HG03460 (cell line): ENCODE measurements around the gene CIAO3.

ENCODE experiments used
- ATAC-seq: cut with Tn5 transposase; IDR thresholded peaks from one replicate; pipeline ENCODE4 v1.9.1; 2021; ENCODE audit not compliant: unreplicated experiment

CIAO3 gene

DNA sequence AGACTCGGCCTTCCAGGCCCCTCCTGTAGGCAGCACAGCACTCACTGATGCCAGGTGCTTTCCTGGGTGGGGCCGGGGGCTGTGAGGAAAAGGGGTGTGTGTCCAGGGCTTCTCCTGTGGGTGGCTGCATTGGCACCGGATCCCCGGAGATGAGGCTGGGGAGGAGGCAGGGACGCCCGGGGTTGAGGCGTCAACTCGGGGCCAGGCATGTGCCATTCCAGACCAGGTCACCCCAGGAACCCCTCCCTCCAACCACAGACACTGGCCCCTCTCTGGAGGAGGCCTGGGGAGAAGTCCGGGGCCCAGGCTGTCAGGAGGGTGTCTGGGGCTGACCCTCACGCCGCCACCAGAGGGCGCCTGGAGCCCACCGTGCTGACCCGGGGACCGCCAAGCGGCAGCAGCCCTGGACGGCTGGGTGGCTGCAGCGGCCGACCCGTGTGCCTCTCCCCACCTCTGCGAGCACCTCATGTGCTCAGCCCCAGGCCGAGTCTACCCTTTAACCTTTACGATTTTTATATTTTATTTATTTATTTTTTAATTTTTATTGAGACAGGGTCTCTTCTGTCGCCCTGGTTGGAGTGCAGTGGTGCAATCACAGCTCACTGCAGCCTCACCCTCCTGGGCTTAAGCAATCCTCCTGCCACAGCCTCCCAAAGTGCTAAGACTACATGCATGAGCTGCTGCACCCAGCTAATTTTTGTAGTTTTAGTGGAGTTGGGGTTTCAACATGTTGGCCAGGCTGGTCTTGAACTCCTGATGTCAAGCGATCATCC is 29.1 kb downstream of the CIAO3 start:
- ATAC-seq, result no peak

DNA sequence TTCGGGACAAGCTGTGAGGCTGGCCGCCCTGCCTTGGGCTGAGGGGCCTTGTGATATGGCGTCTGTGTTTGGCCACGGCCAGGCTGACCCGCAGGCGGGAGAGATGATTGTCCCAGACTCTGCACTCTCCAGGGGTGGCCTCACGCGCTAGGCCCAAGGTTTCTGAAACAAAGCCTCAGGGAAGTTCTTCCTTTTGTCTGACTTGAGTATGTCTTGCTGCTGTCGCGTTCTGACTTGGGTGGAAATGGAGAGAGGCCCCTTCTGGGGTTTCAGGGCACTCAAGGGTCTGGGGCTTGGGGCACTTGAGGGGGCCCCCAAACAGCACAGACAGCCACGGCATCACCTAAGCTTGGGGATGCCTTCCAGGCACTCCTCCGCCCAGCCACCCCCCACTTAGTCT is 29.7 kb downstream of the CIAO3 start:
- ATAC-seq, result no peak

DNA sequence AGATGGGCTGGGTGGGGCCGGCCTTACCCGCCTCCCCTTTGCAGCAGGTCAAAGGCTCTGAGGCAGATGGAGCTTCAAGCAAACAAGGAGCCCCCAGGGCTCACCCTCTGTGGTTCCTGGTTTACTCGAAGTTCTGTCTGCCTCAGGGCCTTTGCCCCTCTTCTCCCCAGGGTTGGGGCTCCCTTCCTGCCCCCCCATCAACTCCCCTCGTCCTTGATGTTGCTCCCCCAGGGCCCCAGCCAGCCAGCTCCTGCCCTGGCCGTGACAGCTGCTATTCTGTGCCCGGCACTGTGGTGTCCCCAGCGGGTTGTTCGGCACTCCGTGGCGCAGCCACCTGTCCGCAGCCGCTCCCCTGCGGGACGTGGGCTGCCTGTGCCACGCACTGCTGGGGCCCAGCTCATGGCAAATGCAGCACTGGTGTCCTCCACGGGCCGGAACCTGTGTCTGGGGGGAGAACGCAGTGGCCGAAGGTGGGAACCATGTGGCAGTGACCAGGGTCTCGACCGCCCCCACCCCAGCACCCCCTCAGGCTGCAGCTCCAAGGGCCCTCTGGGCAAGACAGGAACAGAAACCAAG is 30.2 kb downstream of the CIAO3 start:
- ATAC-seq, result no peak

DNA sequence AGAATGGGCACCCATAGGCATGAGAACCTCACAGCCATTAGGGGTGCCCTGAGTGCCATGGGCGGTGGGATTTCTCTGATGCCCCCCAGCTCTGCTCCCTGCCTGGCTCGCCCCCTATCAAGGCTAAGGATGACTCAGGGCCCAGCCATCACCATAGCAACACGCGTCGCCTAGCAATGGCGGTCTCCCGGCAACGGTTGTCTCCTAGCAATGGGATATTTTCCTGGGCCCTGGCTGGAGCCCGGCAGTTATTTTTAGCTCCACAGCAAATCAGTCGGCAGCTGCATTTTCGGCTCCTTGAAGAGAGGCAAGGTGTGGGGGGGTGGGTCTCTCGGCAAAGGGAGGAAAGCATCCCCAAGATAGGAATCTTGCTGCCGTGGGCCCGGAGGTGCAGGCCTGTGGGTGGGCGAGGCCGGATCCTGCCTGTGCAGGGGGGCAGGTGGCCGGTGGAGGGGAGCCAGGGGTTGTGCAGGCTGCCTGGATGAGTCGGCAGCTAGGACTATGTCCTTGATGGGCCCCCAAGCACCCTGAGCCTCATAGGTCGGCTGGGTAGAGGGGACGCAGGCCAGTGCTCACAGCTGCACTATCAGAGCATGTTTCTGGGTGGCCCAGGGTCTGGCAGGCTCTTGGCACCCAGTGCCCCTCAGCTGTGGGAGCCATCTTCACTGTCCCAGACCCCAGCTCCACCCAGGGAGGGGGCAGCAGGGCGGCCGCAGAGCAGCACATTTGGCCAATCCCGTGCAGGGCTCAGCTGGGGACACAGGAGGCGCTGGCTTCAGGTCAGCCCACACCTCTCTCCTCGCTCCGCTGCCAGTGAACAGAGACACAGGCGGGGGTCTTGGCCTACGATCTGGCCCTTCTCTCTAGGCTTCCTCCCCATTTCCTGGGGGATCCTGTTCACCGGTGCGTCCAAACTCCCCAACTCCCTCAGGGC is 31.0 kb downstream of the CIAO3 start:
- no peak for ATAC-seq

DNA sequence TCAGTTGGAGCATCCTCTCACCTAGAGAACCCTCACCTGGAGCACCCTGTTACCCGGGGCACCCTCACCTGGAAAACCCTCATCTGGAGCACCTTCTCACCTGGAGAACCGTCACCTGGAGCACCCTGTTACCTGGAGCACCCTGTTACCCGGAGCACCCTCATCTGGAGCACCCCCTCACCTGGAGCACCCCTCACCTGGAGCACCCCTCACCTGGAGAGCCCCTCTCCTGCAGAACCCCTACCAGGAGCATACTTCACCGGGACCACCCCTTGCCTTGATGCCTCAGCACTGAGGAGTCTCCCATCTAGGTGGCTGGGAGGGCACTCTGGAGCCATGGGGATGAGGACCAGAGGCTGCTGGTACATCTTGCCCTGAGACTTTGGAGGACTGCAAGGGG is 31.8 kb downstream of the CIAO3 start:
- no peak for ATAC-seq

DNA sequence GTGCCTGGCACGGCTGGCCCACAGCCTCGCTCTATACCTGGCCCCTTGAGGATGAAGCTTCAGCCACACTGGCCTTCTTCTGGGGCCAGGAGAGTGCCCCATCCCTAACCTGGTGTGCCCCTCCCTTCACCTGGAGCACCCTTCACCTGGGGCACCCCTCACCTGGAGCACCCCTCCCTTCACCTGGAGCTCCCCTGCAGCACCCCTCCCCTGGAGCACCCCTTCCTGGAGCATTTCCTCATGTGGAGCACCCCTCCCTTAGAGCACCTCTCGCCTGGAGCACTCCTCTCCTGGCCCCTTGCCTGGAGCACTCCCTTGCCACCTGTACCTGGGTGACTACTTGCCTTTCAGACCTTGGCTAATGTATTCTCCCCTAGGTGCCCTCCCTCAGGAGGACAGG is 32.8 kb downstream of the CIAO3 start:
- no peak for ATAC-seq

DNA sequence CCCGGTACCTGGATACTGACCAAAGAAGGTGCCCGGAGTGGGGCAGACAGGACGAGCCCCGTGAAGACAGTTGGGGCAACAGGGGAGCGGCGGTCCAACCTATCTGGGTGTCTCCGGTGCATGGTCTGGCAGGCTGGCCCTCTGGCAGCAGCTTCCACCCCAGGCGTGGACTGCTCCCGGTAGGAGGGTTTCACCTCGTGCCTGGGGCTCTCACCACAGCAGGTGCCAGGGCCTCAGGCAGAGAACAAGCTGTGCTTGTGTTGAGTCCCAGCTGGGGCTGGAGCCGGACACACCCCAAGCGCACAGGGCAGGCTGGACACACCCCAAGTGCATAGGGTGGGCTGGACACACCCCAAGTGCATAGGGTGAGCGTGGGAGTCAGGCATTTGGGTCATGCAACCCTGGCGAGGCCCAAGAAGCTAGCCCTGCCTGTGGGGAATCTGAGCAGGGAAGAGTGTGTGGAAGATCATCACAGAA is 33.7 kb downstream of the CIAO3 start:
- ATAC-seq, result no peak

DNA sequence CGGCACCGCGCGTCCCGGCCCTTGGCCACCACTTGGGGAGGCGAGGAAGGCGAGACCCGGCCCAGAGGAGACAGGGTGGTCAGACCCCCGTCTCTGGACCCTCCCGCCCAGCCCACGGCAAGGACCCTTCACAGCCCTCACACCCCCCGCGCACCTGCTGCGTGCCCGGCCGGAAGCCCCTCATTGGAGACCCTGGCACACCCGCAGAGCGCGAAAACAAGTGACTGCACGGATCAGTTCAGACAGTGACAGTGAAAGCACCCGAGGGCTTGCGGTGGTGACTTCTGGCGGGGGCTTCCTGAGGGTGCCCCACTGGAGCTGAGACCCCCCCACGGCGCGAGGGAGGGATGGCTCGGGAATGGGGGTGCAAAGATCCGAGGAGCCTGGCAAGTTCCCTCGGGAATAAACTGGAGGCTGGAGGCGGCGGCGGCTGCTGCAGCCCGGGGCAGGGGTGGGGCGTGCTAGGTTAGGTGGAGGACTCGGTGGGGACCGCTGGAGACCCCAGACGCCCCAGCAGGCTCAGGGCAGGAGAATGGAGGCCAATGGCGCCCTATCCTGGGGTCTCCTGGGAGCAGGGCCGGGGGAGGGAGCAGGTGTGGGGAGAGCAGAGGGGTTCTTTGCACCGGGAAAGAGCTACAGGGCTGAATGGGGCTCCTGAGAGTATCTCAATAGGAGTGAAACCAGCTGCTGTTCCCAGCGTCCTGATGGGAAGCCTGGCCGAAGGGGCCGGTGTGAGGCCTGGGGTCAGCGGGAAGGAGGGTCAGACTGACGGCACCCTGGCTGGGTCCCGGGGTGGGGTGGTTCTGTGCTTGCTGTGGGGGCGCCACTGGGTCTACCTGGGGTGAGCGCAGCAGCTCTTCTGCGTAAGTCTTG is 34.4 kb downstream of the CIAO3 start:
- ATAC-seq, result no peak

DNA sequence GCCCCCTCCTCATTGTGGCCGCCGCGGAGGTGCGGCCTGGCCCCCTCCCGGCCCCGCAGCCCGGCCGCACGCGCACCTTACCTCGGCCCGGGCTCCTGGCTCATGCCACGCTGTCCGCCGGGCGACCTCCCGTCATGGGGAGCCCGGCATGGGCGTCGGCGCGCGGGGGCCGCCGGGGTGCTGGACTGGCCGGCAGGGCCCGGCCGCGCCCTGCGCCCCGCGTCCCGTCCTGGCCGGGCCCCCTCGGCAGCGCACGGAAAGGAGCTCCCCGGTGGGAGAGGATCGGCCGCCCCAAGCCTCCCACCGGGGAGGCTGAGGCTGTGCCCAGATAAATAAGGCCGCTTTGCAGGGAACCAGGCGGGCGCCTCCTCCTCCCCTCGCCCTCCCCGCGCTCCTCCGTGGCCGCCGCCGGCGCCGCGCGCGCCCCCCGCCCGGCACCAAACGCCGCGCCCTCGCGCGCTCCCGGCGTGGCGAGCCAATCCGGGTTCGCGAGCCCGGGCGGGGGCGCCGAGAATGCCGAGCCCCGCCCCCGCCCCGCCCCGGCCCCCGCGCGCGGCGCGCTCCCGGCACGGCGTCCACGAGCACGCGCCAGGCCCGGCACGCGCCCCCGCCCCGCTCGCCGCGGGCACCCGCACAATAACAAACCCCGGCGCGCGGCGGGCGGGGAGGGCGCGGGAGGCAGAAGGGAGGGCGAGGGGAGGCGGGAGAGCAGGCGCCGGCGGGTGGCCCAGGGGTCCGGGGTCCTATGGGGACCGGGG is 35.2 kb downstream of the CIAO3 start, which contains the start of gene FBXL16:
Gene FBXL16 (minus strand): TSS at position 371 of the 758 bp plus-strand sequence. CDS start 8,396 bp downstream, outside the sequence.
- ATAC-seq, result no peak

DNA sequence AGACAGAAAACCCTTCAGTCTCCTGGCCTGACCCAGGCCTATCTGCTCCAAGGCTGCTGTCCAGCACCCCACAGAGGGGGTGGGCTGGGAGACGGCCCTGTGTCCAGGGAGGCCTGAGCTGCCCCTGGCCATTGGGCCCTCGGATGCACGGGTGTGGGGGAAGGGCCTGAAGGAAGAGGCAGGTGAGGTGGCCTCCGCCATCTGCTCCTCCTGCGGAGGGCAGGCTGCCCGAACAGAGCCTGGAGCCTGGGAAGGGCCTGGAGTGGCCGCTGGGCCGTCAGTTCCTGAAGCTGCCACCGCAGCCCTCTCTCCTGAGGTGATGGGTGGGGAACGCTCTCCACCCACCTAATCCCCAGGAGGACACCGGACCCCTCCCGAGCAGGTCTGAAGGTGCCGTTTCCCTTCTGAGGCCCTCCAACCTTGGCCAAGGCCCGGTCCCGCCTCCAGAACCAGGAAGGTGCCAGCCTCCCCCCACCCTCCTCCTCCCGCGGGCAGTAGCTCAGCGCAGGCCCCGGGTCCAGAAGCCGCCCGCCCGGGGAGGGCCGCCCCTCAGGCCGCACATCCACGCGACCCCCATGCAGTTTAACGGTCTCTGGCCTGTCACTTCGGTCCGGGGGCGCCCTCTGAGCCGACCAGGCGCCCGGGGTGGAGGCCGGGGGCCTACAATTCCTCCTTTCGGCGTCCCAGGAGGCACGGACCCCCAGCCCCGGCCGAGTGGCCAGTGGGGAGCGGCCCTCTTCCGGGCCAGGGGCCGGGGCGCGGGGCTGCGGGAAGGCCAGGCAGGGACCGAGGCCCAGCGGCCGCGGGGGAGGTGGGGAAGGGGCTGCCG is 36.0 kb downstream of the CIAO3 start:
- ATAC-seq, result no peak

DNA sequence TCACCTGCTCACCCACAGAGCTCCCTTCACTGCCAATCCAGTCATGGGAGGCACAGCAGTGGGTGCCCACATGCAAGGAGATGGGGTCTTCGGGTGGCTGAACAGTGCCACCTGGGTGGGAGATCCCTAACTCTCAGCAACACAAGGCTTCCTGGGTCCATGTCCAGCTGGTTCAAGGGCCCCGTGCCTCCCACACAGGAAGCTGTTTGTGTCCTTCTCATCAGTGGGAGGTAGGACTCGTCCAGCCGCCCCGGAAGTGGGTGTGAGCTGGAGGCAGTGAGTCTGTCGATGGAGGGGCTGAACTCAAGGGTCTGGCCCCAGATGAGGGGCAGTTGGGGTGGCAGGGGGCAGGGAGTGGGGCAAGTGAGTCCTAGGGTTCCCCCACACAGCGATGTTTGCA is 36.8 kb downstream of the CIAO3 start:
- ATAC-seq, result no peak

DNA sequence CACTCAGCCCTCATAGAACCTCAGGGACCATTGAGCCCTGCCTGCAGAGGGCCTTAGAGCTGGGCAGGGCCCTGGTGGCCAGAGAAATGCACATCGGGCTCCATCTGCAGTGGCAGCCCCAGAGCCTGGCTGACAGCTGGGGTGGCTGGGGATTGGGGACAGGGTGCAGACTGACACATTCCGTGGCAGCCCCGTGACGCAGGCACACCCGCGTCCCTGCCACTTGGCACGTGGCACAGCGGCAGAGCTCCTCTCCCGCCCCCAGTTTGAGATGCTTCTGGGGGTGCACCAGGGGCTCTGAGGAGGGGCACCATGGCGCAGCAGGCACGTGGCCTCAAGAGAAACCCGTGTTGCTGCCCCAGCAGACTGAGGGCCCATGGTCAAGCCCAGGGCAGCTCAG is 37.4 kb downstream of the CIAO3 start:
- ATAC-seq, result no peak

DNA sequence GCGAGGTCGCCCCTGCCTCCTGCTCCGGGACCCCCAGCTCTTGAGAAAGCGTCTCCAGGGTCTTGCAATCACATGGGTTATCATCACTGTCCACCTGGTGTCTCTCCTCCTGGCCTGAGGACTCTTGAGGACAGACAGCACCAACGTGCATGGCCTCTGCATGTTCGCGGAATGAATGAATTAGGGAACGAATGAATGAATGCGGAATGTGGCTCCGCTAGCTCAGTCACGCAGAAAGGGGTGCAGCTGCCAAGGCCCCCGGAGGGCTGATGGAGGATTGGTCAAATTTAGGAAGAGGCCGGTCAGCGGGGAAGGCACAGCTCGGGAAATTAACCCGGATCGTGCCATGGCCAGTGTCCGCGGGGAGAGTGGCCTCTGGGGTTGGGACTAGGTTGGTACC is 38.5 kb downstream of the CIAO3 start:
- ATAC-seq, result no peak

DNA sequence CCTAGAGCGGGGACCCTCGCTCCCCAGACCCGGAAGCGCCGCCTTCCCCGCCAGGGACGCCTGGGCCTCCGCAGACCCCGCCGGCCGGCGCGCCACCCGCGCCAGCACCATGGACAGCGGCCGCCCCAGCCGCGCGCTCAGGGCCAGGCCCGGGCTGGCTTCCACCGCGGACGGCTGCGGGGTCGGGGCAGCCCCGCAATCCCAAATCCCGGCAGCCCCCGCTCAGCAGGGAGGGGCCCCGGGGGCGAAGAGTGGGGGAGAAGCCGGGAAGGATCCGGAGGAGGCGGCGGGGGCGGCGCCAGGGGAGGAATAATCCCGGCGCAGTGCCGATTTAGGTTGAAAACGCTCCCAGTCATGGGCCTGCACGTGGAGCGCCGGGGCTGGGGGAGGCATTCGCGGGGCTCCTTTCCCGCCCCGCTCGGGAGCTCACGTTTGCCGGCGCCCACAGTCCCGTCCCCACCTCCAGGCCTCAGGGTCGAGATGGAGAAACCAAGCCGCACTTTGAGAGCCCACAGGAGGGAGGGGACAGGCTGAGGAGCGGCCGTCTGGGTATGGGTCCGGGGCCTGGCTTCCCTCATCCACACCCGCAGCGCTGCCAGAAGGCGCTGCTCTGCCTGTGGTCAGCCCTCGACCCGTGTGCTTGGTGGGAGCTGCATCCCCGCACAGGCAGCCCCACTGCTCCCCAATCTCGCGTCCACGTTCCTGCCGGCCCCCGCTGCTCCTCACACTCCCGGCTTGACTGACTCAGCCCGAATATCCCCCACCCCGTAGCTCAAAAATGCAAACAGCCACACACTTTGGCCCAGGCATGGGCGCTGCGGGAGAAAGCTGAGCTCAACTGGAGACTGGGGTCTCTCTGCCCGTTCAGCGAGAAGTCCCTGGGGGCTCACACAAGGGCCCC is 39.9 kb downstream of the CIAO3 start:
- ATAC-seq, result no peak

DNA sequence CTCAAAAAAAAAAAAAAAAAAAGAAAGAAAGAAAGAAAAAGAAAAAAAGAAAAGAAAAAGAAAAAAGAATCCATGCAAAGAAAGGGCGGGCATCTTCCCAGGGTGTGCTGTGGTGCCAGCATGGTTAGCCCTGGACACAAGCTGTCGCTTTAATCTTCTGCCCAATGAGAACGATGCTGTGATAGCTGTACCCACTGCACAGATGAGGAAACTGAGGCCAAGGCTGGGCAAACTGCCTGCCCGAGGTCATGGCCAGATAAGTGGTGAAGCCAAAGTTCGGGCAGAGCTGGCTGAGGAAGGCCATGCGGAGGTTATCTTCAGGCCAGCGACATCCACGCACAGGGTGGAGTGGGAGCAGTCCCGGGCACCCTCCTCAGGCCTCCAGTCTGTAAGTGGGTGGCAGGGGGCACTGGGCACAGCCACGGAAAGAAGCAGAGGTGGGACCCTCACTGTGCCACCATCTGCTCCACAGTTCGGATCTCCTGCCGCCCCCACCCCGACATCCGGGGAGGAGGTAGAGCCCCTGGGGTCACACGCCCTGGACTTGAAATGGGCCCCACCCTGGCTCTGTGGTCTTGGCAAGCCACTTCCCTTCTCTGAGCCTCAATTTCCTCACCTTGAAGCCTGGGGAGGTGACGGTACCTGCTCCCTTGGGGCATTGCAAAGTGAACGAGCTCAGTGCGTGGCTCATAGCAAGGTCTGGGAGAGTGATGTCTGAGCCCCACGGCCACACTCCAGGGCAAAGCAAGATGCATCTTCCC is 41.7 kb downstream of the CIAO3 start:
- no peak for ATAC-seq

DNA sequence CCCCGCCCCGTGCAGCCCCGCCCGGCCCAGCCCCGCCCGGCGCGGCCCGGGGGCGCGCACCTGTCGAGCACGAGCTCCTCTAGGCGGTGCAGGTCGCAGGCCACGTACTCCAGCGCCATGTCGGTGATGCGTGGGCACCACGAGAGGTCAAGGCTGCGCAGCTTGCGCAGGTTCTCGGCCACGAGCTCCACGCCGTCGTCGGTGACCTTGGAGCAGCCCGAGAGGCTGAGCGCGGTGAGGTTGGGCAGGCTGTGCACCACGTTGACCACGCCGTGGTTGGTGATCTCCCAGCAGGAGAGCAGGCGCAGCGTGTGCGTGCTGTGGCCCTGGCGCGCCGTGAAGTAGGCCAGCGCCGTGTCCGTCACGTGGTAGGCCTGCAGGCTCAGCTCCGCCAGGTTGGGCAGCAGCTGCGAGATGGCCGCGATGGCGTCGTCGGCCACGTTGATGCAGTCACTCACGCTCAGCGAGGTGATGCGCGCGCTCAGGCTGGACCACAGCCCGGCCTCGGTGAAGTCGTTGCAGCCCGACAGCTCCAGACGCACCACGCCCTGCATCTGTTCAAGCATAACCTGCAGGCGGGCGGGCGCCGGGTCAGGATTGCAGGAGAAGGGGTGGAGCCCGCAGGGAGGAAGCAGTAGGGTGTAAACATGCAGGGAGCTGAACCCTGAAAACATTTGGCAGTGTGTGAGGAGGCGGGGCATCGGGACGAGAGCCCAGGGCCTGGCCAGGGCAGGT is 45.3 kb downstream of the CIAO3 start:
- no peak for ATAC-seq
